Renal pelvis (tissue), 4 donors: ENCODE data around the gene BRIP1. TPM values are rescaled to one million over a fixed set of nuclear protein-coding genes. Genes with fewer than 3 reads are reported as not detected.
"Not testable (repeated sequence)": the region's sequence is repeated elsewhere in the genome, so short reads cannot be mapped to it uniquely, and the experiment has no call there.

Experiments
- DNase-seq: peaks from one replicate; pipeline ENCODE4 v3.0.0-alpha.2; 2013
- polyA plus RNA-seq, 3 donors: library from polyadenylated mRNA; unstranded; fragments of 120-200 nt; gene quantifications; one replicate each; pipeline ENCODE4 v1.2.1, GENCODE V29; 2013; ENCODE audit not compliant: insufficient read length in 3 of 3

The BRIP1 gene
- polyA plus RNA-seq, 3 donors = 9.5 to 14.3 (median 13.0) TPM

GRCh38 chr17:61729690-61730268, 133.5 kb downstream of the BRIP1 start:
- DNase-seq = no peak

- no peak for DNase-seq
These were observed 135.0 kb downstream of the BRIP1 start for GRCh38 chr17:61728297-61728836.

- DNase-seq = not testable (repeated sequence)
These were observed 135.5 kb downstream of the BRIP1 start for GRCh38 chr17:61727798-61728197.

- DNase-seq = no peak
These were observed 136.4 kb downstream of the BRIP1 start for GRCh38 chr17:61726977-61727376.

GRCh38 chr17:61724777-61725176, 138.6 kb downstream of the BRIP1 start:
- DNase-seq = no peak

GRCh38 chr17:61723914-61724313, 139.4 kb downstream of the BRIP1 start:
- DNase-seq = no peak

- DNase-seq = no peak
These were observed 140.1 kb downstream of the BRIP1 start for GRCh38 chr17:61723183-61723582.

GRCh38 chr17:61722398-61722797, 140.9 kb downstream of the BRIP1 start:
- DNase-seq = no peak

GRCh38 chr17:61720016-61720795, 143.1 kb downstream of the BRIP1 start:
- no peak for DNase-seq

- DNase-seq = not testable (repeated sequence)
These were observed 144.1 kb downstream of the BRIP1 start for GRCh38 chr17:61719220-61719619.

GRCh38 chr17:61718022-61718421, 145.3 kb downstream of the BRIP1 start:
- no peak for DNase-seq

- no peak for DNase-seq
These were observed 146.0 kb downstream of the BRIP1 start for GRCh38 chr17:61717352-61717751.

GRCh38 chr17:61716225-61716829, 147.0 kb downstream of the BRIP1 start:
- DNase-seq = no peak

GRCh38 chr17:61715348-61715747, 148.0 kb downstream of the BRIP1 start:
- DNase-seq = no peak

- no peak for DNase-seq
These were observed 149.0 kb downstream of the BRIP1 start for GRCh38 chr17:61714300-61714699.

GRCh38 chr17:61713035-61713434, 150.3 kb downstream of the BRIP1 start:
- DNase-seq = no peak

GRCh38 chr17:61710546-61710945, 152.8 kb downstream of the BRIP1 start:
- no peak for DNase-seq

GRCh38 chr17:61709567-61709966, 153.8 kb downstream of the BRIP1 start:
- DNase-seq = no peak

GRCh38 chr17:61704935-61705449, 158.3 kb downstream of the BRIP1 start:
- DNase-seq = no peak

- no peak for DNase-seq
These were observed 160.9 kb downstream of the BRIP1 start for GRCh38 chr17:61702450-61702849.

- no peak for DNase-seq
These were observed 161.3 kb downstream of the BRIP1 start for GRCh38 chr17:61701978-61702377.

GRCh38 chr17:61701334-61701733, 162.0 kb downstream of the BRIP1 start:
- DNase-seq = no peak

- DNase-seq = peak; percentile 3
These were observed 163.1 kb downstream of the BRIP1 start for GRCh38 chr17:61700252-61700651.
